Measurements from ENCODE around the gene LPAR1.

GRCh38 chr9:110864011-110864410 is 174.3 kb downstream of the LPAR1 start:
- no peak for TF ChIP-seq PRDM1 (tag by site-specific recombination; IDR thresholded peaks at IDR 0.05)
- no peak for TF ChIP-seq ZNF76 (tag by site-specific recombination; IDR thresholded peaks at IDR 0.05; ENCODE audit: borderline replicate concordance, low read depth)
- TF ChIP-seq ZEB2 (tag by site-specific recombination; IDR thresholded peaks at IDR 0.05) = no peak
